Muscle layer of colon (tissue), 2 donors: ENCODE data around the gene SLC22A16.

ENCODE experiments used
- H3K27ac ChIP-seq: one replicate; pipeline ENCODE4 v1.7.0; 2013; ENCODE audit warnings: low read depth, mild to moderate bottlenecking, low read length, moderate library complexity
- H3K27me3 ChIP-seq, 2 donors: one replicate each; pipeline ENCODE4 v1.7.0; 2013; ENCODE audit warnings: low read length in 2 of 2, mild to moderate bottlenecking in 2 of 2; ENCODE audit not compliant: insufficient read depth in 2 of 2, control insufficient read depth in 1 of 2
- H3K36me3 ChIP-seq: one replicate; pipeline ENCODE4 v1.7.0; 2013; ENCODE audit warnings: mild to moderate bottlenecking, low read length; ENCODE audit not compliant: insufficient read depth
- H3K4me1 ChIP-seq: one replicate; pipeline ENCODE4 v1.7.0; 2013; ENCODE audit warnings: mild to moderate bottlenecking, low read length; ENCODE audit not compliant: insufficient read depth
- H3K4me3 ChIP-seq, 2 donors: one replicate each; pipeline ENCODE4 v1.7.0; 2013; ENCODE audit warnings: low read length in 2 of 2, low read depth in 1 of 2, mild to moderate bottlenecking in 1 of 2, moderate library complexity in 1 of 2
- H3K9ac ChIP-seq: one replicate; pipeline ENCODE4 v1.7.0; 2013; ENCODE audit warnings: low read length
- H3K9me3 ChIP-seq: one replicate; pipeline ENCODE4 v1.7.0; 2013; ENCODE audit warnings: mild to moderate bottlenecking, low read length
- donor health status: abdominal sarcoma.
- donor health status: Adenocarcinoma of cecum.

SLC22A16 gene

DNA sequence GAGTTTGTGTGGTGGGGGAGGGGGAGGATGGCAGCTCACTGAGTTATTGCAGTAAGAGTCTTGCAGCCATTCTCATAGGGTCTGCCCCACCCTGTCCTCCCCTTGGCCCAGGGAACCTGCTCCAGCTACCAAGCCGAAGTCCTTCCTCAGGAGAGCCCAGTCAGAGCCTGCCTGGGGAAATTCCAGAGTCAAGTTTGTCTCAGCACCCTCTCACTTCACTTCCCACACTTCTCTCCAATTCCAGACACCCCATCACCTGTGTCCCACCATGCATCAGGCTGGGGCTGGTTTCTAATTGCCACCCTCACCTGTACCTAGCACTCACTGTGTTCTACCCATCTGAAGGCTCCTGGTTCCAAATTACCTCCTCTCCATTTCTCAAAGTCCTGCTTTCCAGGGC is 10.3 kb upstream of the SLC22A16 start:
- H3K27ac ChIP-seq = no peak overlapping the region
- no peaks in the 10 kb centered on the region for H3K36me3 ChIP-seq
- H3K4me1 ChIP-seq = no peaks in the 10 kb centered on the region
- no peaks in the 10 kb centered on the region for H3K9me3 ChIP-seq
- no peak overlapping the region for H3K4me3 ChIP-seq
- H3K9ac ChIP-seq = no peak overlapping the region
- no peaks in the 10 kb centered on the region for H3K27me3 ChIP-seq

DNA sequence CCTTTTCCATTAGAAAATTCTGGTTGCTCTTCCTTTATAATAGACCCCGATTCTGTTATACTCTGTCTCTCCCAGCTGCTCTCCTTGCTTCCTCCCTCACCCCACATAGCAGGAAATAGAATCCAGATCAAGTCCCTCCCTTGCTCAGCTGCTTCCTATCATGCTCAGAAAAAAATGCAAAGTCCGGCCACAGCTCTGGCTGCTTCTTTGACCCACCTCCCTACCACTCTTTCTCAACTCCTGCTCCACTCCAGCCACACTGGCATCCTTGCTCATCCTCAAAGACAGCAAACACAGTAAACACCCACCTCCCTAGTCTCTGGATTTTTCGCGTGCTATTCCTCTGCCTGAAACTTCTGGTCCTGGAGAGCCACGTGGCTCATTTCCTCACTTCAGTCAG is 9.1 kb upstream of the SLC22A16 start:
- no peaks in the 10 kb centered on the region for H3K36me3 ChIP-seq
- no peaks in the 10 kb centered on the region for H3K4me1 ChIP-seq
- H3K27me3 ChIP-seq = no peaks in the 10 kb centered on the region
- H3K4me3 ChIP-seq = no peak overlapping the region
- no peak overlapping the region for H3K9ac ChIP-seq
- no peaks in the 10 kb centered on the region for H3K9me3 ChIP-seq
- H3K27ac ChIP-seq = no peak overlapping the region

DNA sequence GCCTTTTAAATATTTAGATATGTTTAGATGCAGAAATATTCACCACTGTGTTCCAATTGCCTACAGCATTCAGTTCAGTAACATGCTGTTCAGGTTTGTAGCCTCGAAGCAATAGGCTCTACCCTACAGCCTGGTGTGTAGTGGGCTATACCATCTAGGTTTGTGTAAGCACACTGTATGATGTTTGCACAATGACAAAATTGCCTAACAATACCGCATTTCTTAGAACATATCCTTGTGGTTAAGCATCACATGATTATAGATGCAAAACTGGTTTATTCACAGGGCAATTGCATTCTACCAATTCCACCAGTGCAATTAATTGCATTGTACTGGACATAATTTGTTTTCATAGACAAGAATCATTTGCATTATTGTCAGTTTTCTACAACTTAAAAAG is 7.9 kb upstream of the SLC22A16 start:
- Histone ChIP-seq H3K36me3 (no peaks in the 10 kb centered on the region), H3K27ac (no peak overlapping the region), H3K4me3 (no peak overlapping the region), H3K9ac (no peak overlapping the region), H3K9me3 (no peaks in the 10 kb centered on the region), H3K4me1 (no peaks in the 10 kb centered on the region), H3K27me3 (no peaks in the 10 kb centered on the region)

DNA sequence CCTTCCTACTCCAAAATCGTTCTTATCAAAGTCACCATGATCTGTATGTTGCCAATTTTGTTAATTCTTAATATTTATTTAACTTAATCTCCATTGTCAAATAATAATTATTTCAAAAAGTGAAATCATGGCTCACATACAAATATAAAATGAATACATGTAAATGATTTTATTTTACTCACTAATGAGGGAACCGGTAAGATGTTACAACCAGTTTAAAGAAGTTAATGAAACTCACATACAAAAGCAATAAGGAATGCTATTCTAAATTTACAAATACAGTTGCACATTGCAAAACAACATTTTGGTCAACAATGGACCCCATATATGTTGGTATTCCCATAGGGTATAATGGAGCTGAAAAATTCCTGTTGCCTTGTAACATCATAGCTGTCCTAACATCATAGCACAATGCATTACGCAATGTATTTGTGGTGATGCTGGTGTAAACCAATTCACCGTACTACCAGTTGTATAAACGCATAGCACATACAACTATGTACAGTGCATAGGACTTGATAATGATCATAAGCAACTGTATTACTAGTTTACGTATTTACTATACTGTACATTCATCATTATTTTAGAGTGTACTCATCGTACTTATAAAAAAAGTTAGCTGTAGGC is 6.5 kb upstream of the SLC22A16 start:
- Histone ChIP-seq H3K4me3 (no peak overlapping the region), H3K27me3 (no peaks in the 10 kb centered on the region), H3K9me3 (no peaks in the 10 kb centered on the region), H3K4me1 (no peaks in the 10 kb centered on the region), H3K9ac (no peak overlapping the region), H3K36me3 (no peaks in the 10 kb centered on the region), H3K27ac (no peak overlapping the region)

DNA sequence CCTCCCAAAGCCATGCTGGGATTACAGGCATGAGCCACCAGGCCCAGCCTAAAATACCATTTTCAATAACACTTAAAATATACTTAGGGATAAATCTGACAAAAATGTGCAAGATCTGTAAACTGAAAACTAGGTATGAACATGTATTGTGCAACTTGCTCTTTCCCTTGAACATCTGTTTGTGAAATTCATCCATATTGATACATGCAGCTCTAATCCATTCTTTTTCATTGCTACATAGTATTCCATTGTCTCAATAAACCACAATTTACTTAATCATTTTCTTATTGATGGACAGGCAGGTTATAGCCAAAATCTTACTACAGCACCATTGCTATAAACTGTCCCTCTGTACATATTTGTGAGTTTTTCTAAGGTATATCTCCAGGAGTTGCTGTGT is 4.7 kb upstream of the SLC22A16 start:
- H3K9me3 ChIP-seq = no peaks in the 10 kb centered on the region
- no peak overlapping the region for H3K4me3 ChIP-seq
- no peaks in the 10 kb centered on the region for H3K4me1 ChIP-seq
- peaks cover 0 to 3% of the 10 kb centered on the region in 2 donors for H3K27me3 ChIP-seq
- no peaks in the 10 kb centered on the region for H3K36me3 ChIP-seq
- H3K27ac ChIP-seq = no peak overlapping the region
- no peak overlapping the region for H3K9ac ChIP-seq

DNA sequence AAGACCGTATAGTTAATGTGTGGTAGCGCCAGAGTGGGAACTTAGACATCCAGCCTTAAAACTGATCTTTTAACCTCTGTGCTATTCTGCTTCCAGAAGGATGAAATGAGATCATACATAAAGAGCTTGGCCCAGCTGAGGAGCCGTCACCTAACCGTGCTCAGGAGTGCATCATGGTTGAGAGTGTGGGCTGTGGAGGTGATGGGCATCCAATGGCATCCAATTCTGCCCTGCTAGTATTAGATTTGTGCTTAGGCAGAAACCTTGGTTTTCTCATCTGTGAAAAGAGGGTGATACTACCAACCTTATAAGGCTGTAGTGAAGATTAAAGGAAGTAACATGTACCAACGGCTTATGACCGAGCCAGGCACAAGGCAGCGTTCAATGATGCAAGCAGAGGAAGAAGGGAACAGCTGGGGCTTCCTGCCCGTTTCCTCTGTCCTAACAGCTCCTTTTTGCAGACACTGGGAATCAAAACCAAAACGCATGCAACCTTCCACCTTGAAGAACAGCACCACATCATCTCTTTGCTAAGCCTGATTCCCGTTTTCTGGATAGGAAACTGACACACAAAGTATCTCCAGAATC is 1.3 kb downstream of the SLC22A16 start:
- no peaks in the 10 kb centered on the region for H3K36me3 ChIP-seq
- H3K27ac ChIP-seq = no peak overlapping the region
- no peak overlapping the region for H3K4me3 ChIP-seq
- no peak overlapping the region for H3K9ac ChIP-seq
- no peaks in the 10 kb centered on the region for H3K4me1 ChIP-seq
- H3K9me3 ChIP-seq = no peaks in the 10 kb centered on the region
- H3K27me3 ChIP-seq = peaks cover 0 to 12% of the 10 kb centered on the region in 2 donors

DNA sequence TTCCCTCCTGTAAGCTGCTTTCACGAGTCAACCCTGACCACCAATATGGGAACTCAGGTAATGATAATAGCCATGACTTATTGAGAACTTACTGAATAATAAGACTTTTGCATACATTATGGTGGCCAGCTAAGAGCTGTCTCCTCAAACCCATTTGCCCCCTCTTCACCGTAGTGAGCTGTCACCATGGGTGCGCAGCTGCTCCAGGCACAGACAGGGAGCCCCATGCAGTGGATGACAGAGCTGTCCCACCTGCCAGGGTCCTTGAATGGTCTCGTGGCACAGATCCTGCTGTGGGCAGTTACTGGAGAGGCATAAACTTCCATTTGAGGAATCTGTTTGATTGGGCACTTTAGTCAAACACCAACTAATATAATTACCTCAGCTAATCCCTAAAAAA is 1.9 kb downstream of the SLC22A16 start:
- Histone ChIP-seq H3K4me3 (no peak overlapping the region), H3K9ac (no peak overlapping the region), H3K9me3 (no peaks in the 10 kb centered on the region), H3K4me1 (no peaks in the 10 kb centered on the region), H3K27me3 (peaks cover 0 to 12% of the 10 kb centered on the region in 2 donors), H3K27ac (no peak overlapping the region), H3K36me3 (no peaks in the 10 kb centered on the region)

DNA sequence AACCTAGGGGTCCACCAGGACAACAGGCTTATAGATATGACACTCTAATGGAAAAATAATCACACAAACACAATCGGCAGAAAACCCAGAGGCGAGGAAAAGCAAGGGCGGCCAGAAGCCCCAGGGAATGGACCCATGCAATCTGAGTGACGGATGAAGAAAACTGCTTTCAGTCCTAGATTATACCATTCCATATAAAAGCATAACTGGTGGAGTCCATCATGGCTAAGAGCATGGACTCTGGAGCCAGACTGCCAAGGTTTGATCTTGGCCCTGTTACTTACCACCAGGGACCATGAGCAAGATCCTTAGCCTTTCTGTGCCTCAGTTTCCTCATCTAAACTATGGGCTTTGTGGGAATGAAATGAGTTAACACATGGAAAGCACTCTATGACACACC is 3.7 kb downstream of the SLC22A16 start:
- Histone ChIP-seq H3K27ac (no peak overlapping the region), H3K4me3 (no peak overlapping the region), H3K9ac (no peak overlapping the region), H3K4me1 (no peaks in the 10 kb centered on the region), H3K27me3 (peaks cover 0 to 12% of the 10 kb centered on the region in 2 donors), H3K36me3 (no peaks in the 10 kb centered on the region), H3K9me3 (no peaks in the 10 kb centered on the region)

DNA sequence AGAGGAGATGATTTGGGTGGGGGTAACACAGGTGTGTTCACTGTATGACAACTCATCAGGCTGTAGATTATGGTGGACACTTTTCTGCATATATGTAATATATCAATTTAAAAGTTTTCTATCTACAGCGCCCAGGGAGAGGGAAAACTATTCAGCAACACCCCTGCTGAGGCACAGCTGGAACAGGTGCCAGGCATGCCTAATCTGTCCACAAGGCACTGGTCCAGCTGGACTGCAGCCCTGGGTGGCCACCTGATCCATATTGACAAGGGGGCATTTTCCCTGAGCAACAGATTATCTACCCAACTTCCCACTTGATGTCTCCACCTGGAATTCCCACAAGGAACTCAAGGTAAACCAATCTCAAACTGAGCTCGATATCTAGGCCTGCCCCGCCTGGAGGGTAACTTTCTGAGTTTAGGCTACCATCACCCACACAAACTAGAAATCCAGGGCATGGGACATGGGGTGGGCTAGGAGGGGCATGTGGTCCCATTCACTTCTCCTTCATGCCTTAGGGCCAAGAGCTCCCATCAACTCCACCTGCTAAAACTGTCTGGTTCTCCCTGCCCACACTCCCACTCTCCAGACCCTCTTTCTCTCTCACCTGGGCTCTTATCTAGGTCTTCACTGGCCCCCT is 4.6 kb downstream of the SLC22A16 start:
- Histone ChIP-seq H3K4me3 (no peak overlapping the region), H3K27me3 (peaks cover 0 to 12% of the 10 kb centered on the region in 2 donors), H3K9me3 (no peaks in the 10 kb centered on the region), H3K4me1 (no peaks in the 10 kb centered on the region), H3K27ac (no peak overlapping the region), H3K9ac (no peak overlapping the region), H3K36me3 (no peaks in the 10 kb centered on the region)

DNA sequence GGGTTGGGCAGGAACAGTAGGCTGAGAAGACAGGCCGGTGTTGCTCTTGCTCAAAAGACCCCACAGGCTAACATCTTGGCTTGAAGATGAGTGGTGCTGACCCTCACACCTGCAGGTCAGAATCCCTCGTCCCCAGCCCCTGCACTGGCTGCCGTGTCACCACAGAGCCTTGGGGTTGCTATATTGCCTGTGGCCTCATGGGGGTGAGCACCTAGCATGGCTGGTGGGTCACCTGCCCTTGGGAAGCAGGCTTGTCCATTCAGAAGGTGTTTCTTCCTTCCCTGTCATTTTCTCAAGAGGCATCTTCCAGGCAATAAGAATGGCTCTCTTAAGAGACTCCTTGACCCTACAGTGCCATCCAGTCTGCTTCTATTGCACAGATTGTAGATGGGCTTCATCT is 7.7 kb downstream of the SLC22A16 start:
- Histone ChIP-seq H3K36me3 (no peaks in the 10 kb centered on the region), H3K4me3 (no peak overlapping the region), H3K27me3 (no peaks in the 10 kb centered on the region), H3K9ac (no peak overlapping the region), H3K4me1 (no peaks in the 10 kb centered on the region), H3K27ac (no peak overlapping the region), H3K9me3 (no peaks in the 10 kb centered on the region)

DNA sequence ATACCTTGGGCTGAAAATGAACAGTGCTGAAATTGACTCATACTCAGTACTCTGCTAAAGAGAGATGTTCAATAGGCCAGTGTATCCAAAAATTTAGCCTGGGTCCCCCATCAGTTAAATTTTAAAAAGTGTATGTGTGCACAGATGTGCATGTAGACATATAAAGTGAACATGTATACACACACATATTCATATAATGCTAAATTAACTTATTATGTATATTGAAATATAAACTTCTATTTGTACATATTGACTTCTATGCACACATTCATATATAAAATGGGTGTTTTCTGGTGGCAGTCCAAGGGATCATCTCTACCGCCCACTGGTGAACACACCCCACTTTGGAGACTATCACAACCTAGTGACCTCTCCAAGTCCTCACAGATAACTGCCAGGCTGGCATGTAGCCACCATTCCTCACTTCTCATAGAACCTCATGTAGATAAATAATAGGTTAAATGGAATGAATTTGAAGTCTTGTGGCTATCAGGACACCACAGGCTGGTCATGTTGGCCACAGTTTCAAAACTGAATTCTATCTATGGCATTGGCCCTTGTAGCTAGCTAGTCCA is 8.8 kb downstream of the SLC22A16 start:
- H3K4me3 ChIP-seq = no peak overlapping the region
- no peak overlapping the region for H3K9ac ChIP-seq
- H3K36me3 ChIP-seq = no peaks in the 10 kb centered on the region
- H3K27me3 ChIP-seq = no peaks in the 10 kb centered on the region
- H3K4me1 ChIP-seq = no peaks in the 10 kb centered on the region
- no peak overlapping the region for H3K27ac ChIP-seq
- H3K9me3 ChIP-seq = no peaks in the 10 kb centered on the region
